Neuronal stem cell (in vitro differentiated cells): ENCODE measurements around the gene ELF2.

Source experiments
- DNase-seq: peaks from one replicate; pipeline ENCODE4 v3.0.0-alpha.2; 2013; ENCODE audit warnings: low spot score
- H2AFZ ChIP-seq: one replicate; pipeline ENCODE4 v1.6.1; 2013; ENCODE audit warnings: mild to moderate bottlenecking, low read length, inconsistent platforms
- H2AK5ac ChIP-seq: 2 replicates; pipeline ENCODE4 v1.6.1; 2013; ENCODE audit warnings: low read depth, mild to moderate bottlenecking, inconsistent platforms, low read length, moderate library complexity, mixed read lengths
- H2BK120ac ChIP-seq: 2 replicates; pipeline ENCODE4 v1.6.1; 2013; ENCODE audit warnings: low read depth, mild to moderate bottlenecking, inconsistent platforms, low read length, moderate library complexity, mixed read lengths
- H2BK12ac ChIP-seq: one replicate; pipeline ENCODE4 v1.6.1; 2013; ENCODE audit warnings: low read length, inconsistent platforms
- H2BK15ac ChIP-seq: 2 replicates; pipeline ENCODE4 v1.6.1; 2013; ENCODE audit warnings: mild to moderate bottlenecking, low read length, inconsistent platforms, mixed read lengths
- H2BK5ac ChIP-seq: one replicate; pipeline ENCODE4 v1.6.1; 2013; ENCODE audit warnings: inconsistent platforms, mild to moderate bottlenecking, low read length, moderate library complexity
- H3K14ac ChIP-seq: one replicate; pipeline ENCODE4 v1.6.1; 2013; ENCODE audit warnings: low read length, inconsistent platforms
- H3K18ac ChIP-seq: 2 replicates; pipeline ENCODE4 v1.6.1; 2013; ENCODE audit warnings: low read length, inconsistent platforms
- H3K23ac ChIP-seq: 2 replicates; pipeline ENCODE4 v1.6.1; 2013; ENCODE audit warnings: low read depth, mild to moderate bottlenecking, mixed read lengths, low read length, inconsistent platforms; ENCODE audit not compliant: poor library complexity
- H3K27ac ChIP-seq: replicated peaks from 3 replicates; pipeline ENCODE4 v1.5.1; 2013; ENCODE audit warnings: low read length, inconsistent platforms
- H3K27me3 ChIP-seq, 3 experiments: 2 replicates each; pipeline ENCODE4 v1.6.1; 2013; ENCODE audit warnings: low read length in 3 of 3, mild to moderate bottlenecking in 2 of 3, inconsistent platforms in 1 of 3, low read depth in 1 of 3, mixed read lengths in 1 of 3, moderate library complexity in 1 of 3; ENCODE audit not compliant: control insufficient read depth in 3 of 3, insufficient read depth in 3 of 3
- H3K36me3 ChIP-seq, 2 donors: replicated peaks in 1 of 2; 2 replicates each; pipeline ENCODE4 v1.6.1; 2013; ENCODE audit warnings: low read length in 2 of 2; ENCODE audit not compliant: control insufficient read depth in 2 of 2, insufficient read depth in 2 of 2
- H3K4ac ChIP-seq: 2 replicates; pipeline ENCODE4 v1.6.1; 2013; ENCODE audit warnings: inconsistent platforms, mild to moderate bottlenecking, low read length, moderate library complexity
- H3K4me1 ChIP-seq, 2 donors: 1 replicate in 1 of 2; 2 replicates in 1 of 2; pipeline ENCODE4 v1.6.1; 2013; ENCODE audit warnings: low read length in 2 of 2, low read depth in 1 of 2; ENCODE audit not compliant: control insufficient read depth in 2 of 2, insufficient read depth in 1 of 2
- H3K4me2 ChIP-seq: one replicate; pipeline ENCODE4 v1.6.1; 2013; ENCODE audit warnings: mild to moderate bottlenecking, low read length, inconsistent platforms; ENCODE audit not compliant: insufficient read depth, poor library complexity, severe bottlenecking
- H3K4me3 ChIP-seq, 2 donors: 2 replicates each; pipeline ENCODE4 v1.5.1; 2013; ENCODE audit warnings: low read length in 2 of 2, mild to moderate bottlenecking in 2 of 2, inconsistent platforms in 1 of 2, moderate library complexity in 1 of 2
- H3K79me1 ChIP-seq: one replicate; pipeline ENCODE4 v1.6.1; 2013; ENCODE audit warnings: low read depth, mild to moderate bottlenecking, inconsistent platforms, low read length, moderate library complexity
- H3K9ac ChIP-seq: one replicate; pipeline ENCODE4 v1.6.1; 2013; ENCODE audit warnings: mild to moderate bottlenecking, low read depth, low read length, inconsistent platforms; ENCODE audit not compliant: poor library complexity
- H3K9me3 ChIP-seq, 2 donors: replicated peaks in 1 of 2; 2 replicates each; pipeline versions ENCODE3 to v1.6.1; 2013; ENCODE audit warnings: low read length in 2 of 2, mild to moderate bottlenecking in 2 of 2, inconsistent platforms in 1 of 2, low read depth in 1 of 2, mixed read lengths in 1 of 2, moderate library complexity in 1 of 2; ENCODE audit not compliant: control insufficient read depth in 2 of 2, insufficient read depth in 1 of 2
- H4K8ac ChIP-seq: one replicate; pipeline ENCODE4 v1.6.1; 2013; ENCODE audit warnings: low read depth, mild to moderate bottlenecking, inconsistent platforms, low read length, moderate library complexity
- H4K91ac ChIP-seq: one replicate; pipeline ENCODE4 v1.6.1; 2013; ENCODE audit warnings: low read length, low read depth, mild to moderate bottlenecking, inconsistent platforms; ENCODE audit not compliant: poor library complexity
- WGBS, 2 donors: extraction: QIAGEN DNeasy Blood & Tissue Kit; methylation state at CpG; one replicate each; pipeline ENCODE4 v1.1.7; 2013; ENCODE audit warnings: missing lambda C conversion rate in 2 of 2, mixed read lengths in 1 of 2; ENCODE audit not compliant: insufficient read length in 2 of 2, insufficient replicate concordance in 1 of 2; ENCODE audit errors: extremely low coverage in 2 of 2; 5-methylcytosine and 5-hydroxymethylcytosine counted together

ELF2 gene

DNA sequence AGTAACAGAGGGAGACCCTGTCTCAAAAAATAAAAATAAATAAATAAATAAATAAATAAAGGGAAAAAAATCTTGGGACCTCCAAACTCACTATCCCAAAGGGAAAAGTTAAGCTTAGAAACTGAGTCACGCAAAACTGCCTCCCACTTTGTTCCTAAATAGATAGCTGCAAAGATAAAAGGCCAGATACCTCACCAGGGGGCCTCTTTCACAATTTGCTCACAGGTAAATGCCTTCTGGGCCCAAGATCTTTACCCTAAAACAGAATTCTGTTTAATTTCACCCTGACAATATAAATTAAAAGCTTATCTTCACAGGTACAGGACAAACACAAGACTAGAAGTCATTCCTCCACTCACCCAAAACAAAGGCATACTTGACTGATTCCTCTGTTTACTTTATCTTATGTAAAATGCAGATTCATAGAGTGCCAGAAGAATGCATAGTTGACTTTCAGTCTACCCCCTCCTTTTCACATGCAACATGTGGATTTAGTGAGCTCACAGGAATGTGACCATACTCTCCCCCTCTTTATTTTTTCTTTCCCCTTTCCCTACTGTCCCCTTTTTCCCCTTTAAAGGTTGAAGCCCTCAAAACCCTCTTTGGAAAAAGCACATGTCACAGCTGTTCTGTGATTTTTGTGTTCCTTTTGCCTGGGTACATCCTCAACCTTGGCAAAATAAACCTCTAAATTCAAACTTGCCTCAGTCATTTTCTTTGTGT, 23.4 kb downstream of the ELF2 start:
- H3K36me3 ChIP-seq: peaks cover 0 to 4% of the 10 kb centered on the region in 2 donors
- no peak overlapping the region for H3K4me3 ChIP-seq
- no CpG with 5 or more reads among the region's 1 CpG for WGBS, 2 donors
- no peak overlapping the region for H2BK15ac ChIP-seq
- DNase-seq: no peak
- no peak overlapping the region for H2AK5ac ChIP-seq
- H3K23ac ChIP-seq: no peak overlapping the region
- no peak overlapping the region for H2BK12ac ChIP-seq
- H2AFZ ChIP-seq: no peak overlapping the region
- no peak overlapping the region for H4K8ac ChIP-seq
- H3K4ac ChIP-seq: no peak overlapping the region
- H3K4me1 ChIP-seq: peaks cover 0 to 3% of the 10 kb centered on the region in 2 donors
- H3K79me1 ChIP-seq: no peaks in the 10 kb centered on the region
- no peak overlapping the region for H2BK120ac ChIP-seq
- H3K9ac ChIP-seq: no peak overlapping the region
- H4K91ac ChIP-seq: no peak overlapping the region
- no peaks in the 10 kb centered on the region for H3K9me3 ChIP-seq
- no peaks in the 10 kb centered on the region for H3K27me3 ChIP-seq
- H3K18ac ChIP-seq: no peak overlapping the region
- no peak overlapping the region for H2BK5ac ChIP-seq
- H3K14ac ChIP-seq: no peak overlapping the region
- H3K27ac ChIP-seq: no peak overlapping the region
- H3K4me2 ChIP-seq: no peak overlapping the region

DNA sequence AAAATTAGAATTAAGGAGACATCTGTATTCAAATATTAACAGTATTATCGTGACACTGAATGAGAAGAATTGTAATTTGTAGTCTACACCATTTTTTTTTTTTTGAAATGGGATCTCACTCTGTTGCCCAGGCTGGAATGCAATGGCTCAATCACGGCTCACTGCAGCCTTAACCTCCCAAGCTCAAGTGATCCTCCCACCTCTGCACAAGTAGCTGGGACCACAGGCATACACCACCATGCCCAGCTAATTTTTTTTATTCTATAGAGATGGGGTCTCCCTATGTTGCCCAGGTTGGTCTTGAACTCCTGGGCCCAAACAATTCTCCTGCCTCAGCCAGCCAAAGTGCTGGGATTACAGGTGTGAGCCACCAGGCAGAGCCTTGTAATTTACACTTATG, 24.8 kb downstream of the ELF2 start:
- Histone ChIP-seq H3K9me3 (no peaks in the 10 kb centered on the region), H3K27me3 (no peaks in the 10 kb centered on the region), H3K14ac (no peak overlapping the region), H2BK12ac (no peak overlapping the region), H3K27ac (no peak overlapping the region), H3K18ac (no peak overlapping the region), H2BK5ac (no peak overlapping the region), H3K9ac (no peak overlapping the region), H2BK15ac (no peak overlapping the region), H2AK5ac (no peak overlapping the region), H3K4me3 (no peak overlapping the region), H4K91ac (no peak overlapping the region), H2AFZ (no peak overlapping the region), H3K4me1 (peaks cover 0 to 2% of the 10 kb centered on the region in 2 donors), H3K79me1 (peaks cover 2% of the 10 kb centered on the region), H3K4ac (no peak overlapping the region), H2BK120ac (no peak overlapping the region), H3K4me2 (no peak overlapping the region), H4K8ac (no peak overlapping the region), H3K36me3 (peaks cover 0 to 2% of the 10 kb centered on the region in 2 donors), H3K23ac (no peak overlapping the region)
- no peak for DNase-seq
- WGBS, 2 donors: no CpG with 5 or more reads among the region's 2 CpGs

DNA sequence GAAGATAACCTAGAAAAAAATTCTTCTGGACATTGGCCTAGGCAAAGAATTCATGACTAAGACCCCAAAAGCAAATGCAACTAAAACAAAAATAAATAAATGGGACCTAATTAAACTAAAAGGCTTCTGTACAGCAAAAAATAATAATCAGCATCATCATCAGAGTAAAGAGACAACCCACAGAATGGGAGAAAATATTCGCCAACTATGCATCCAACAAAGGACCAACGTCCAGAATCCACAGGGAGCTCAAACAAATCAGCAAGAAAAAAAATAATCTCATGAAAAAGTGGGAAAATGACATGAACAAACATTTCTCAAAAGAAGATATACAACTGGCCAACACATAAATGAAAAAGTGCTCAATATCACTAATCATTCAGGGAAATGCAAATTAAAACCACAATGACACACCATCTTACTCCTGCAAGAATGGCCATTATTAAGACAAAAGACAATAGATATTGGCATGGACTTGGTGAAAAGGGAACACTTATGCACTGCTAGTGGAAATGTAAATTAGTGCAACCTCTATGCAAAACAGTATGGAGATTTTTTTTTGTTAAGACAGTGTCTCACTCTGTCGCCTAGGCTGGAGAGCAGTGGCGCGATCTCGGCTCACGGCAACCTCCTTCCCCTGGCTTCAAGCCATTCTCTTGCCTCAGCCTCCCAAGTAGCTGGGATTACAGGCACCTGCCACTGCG, 29.9 kb downstream of the ELF2 start:
- H2BK5ac ChIP-seq: no peak overlapping the region
- peaks cover 0 to 14% of the 10 kb centered on the region in 2 donors for H3K9me3 ChIP-seq
- no peak overlapping the region for H3K18ac ChIP-seq
- no peak overlapping the region for H2AK5ac ChIP-seq
- no peak overlapping the region for H3K9ac ChIP-seq
- H3K36me3 ChIP-seq: no peaks in the 10 kb centered on the region
- H2BK15ac ChIP-seq: no peak overlapping the region
- no CpG with 5 or more reads among the region's 8 CpGs for WGBS, 2 donors
- H3K27me3 ChIP-seq: no peaks in the 10 kb centered on the region
- H3K4ac ChIP-seq: no peak overlapping the region
- H2AFZ ChIP-seq: no peak overlapping the region
- H2BK120ac ChIP-seq: no peak overlapping the region
- no peak overlapping the region for H3K4me3 ChIP-seq
- H3K23ac ChIP-seq: no peak overlapping the region
- no peak overlapping the region for H3K4me2 ChIP-seq
- H3K4me1 ChIP-seq: peaks cover 0 to 1% of the 10 kb centered on the region in 2 donors
- H2BK12ac ChIP-seq: no peak overlapping the region
- H3K27ac ChIP-seq: no peak overlapping the region
- no peak overlapping the region for H3K14ac ChIP-seq
- H3K79me1 ChIP-seq: peaks cover 4% of the 10 kb centered on the region
- DNase-seq: no peak
- no peak overlapping the region for H4K8ac ChIP-seq
- no peak overlapping the region for H4K91ac ChIP-seq

DNA sequence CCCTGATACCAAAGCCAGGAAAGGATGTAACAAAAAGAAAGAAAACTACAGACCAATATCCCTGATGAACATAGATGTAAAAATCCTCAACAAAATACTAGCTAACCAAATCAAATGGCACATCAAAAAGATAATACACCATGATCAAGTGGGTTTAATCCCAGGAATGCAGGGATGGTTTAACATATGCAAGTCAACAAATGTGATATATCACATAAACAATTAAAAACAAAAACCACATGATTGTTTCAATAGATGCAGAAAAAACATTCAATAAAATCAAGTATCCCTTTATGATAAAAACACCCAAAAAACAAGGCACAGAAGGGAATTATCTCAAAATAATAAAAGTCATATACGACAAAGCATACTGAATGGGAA, 31.5 kb downstream of the ELF2 start:
- Histone ChIP-seq H2BK12ac (no peak overlapping the region), H2BK120ac (no peak overlapping the region), H3K23ac (no peak overlapping the region), H3K9me3 (peaks cover 0 to 14% of the 10 kb centered on the region in 2 donors), H4K91ac (no peak overlapping the region), H3K4me2 (no peak overlapping the region), H2BK5ac (no peak overlapping the region), H3K27me3 (no peaks in the 10 kb centered on the region), H3K4me3 (no peak overlapping the region), H3K9ac (no peak overlapping the region), H3K4me1 (peaks cover 0 to 1% of the 10 kb centered on the region in 2 donors), H3K18ac (no peak overlapping the region), H3K79me1 (peaks cover 5% of the 10 kb centered on the region), H3K4ac (no peak overlapping the region), H2AK5ac (no peak overlapping the region), H3K36me3 (peaks cover 0 to 2% of the 10 kb centered on the region in 2 donors), H4K8ac (no peak overlapping the region), H3K27ac (no peak overlapping the region), H2BK15ac (no peak overlapping the region), H3K14ac (no peak overlapping the region), H2AFZ (no peak overlapping the region)
- no CpG with 5 or more reads among the region's 1 CpG for WGBS, 2 donors
- no peak for DNase-seq
